Measurements from ENCODE around the gene AATF.

Gene AATF

GRCh38 chr17:36948717-36949460 lies at the start of gene AATF:
AATF (plus strand) TSS chr17:36948954; CDS start chr17:36949126, 172 bp downstream.
- FAIRE-seq = no peak

GRCh38 chr17:36899250-36900159 lies 49.2 kb upstream of the AATF start:
- no peak for FAIRE-seq
- DNase-seq (ENCODE audit: insufficient read length, low spot score) = no peak

More at GRCh38 chr17:36948717-36949460, at the start of gene AATF:
- DNase-seq (ENCODE audit: insufficient read length, low spot score) = peak; percentile 95

- DNase-seq (ENCODE audit: insufficient read length, low spot score) = no peak
- FAIRE-seq = no peak
Measured at GRCh38 chr17:36900160-36900512, 48.6 kb upstream of the AATF start.

- FAIRE-seq (no peak), DNase-seq (ENCODE audit: insufficient read length, low spot score) (no peak)
Measured at GRCh38 chr17:36901506-36901905, 47.2 kb upstream of the AATF start.

GRCh38 chr17:36907407-36907806 lies 41.3 kb upstream of the AATF start:
- FAIRE-seq (no peak), DNase-seq (ENCODE audit: insufficient read length, low spot score) (no peak)

- FAIRE-seq (no peak), DNase-seq (ENCODE audit: insufficient read length, low spot score) (no peak)
Measured at GRCh38 chr17:36910513-36910912, 38.2 kb upstream of the AATF start.

- FAIRE-seq (no peak), DNase-seq (ENCODE audit: insufficient read length, low spot score) (no peak)
Measured at GRCh38 chr17:36911001-36911400, 37.8 kb upstream of the AATF start.

GRCh38 chr17:36913132-36913531 lies 35.6 kb upstream of the AATF start:
- no peak for FAIRE-seq
- DNase-seq (ENCODE audit: insufficient read length, low spot score) = no peak

GRCh38 chr17:36918211-36918691 lies 30.5 kb upstream of the AATF start:
- DNase-seq (ENCODE audit: insufficient read length, low spot score) (no peak), FAIRE-seq (no peak)

GRCh38 chr17:36919407-36919968 lies 29.3 kb upstream of the AATF start:
- FAIRE-seq (no peak), DNase-seq (ENCODE audit: insufficient read length, low spot score) (no peak)

GRCh38 chr17:36920032-36921005 lies 28.4 kb upstream of the AATF start:
- DNase-seq (ENCODE audit: insufficient read length, low spot score) (no peak), FAIRE-seq (no peak)

- FAIRE-seq (no peak), DNase-seq (ENCODE audit: insufficient read length, low spot score) (no peak)
Measured at GRCh38 chr17:36921095-36921851, 27.5 kb upstream of the AATF start.

- FAIRE-seq (no peak), DNase-seq (ENCODE audit: insufficient read length, low spot score) (no peak)
Measured at GRCh38 chr17:36922175-36922574, 26.6 kb upstream of the AATF start.

- DNase-seq (ENCODE audit: insufficient read length, low spot score) (no peak), FAIRE-seq (no peak)
Measured at GRCh38 chr17:36923814-36924221, 24.9 kb upstream of the AATF start.

- DNase-seq (ENCODE audit: insufficient read length, low spot score) = no peak
- no peak for FAIRE-seq
Measured at GRCh38 chr17:36926226-36926625, 22.5 kb upstream of the AATF start.

- no peak for FAIRE-seq
- no peak for DNase-seq (ENCODE audit: insufficient read length, low spot score)
Measured at GRCh38 chr17:36926701-36927100, 22.1 kb upstream of the AATF start.

- no peak for FAIRE-seq
- no peak for DNase-seq (ENCODE audit: insufficient read length, low spot score)
Measured at GRCh38 chr17:36928471-36929345, 20.0 kb upstream of the AATF start.

- FAIRE-seq (no peak), DNase-seq (ENCODE audit: insufficient read length, low spot score) (no peak)
Measured at GRCh38 chr17:36929851-36930582, 18.7 kb upstream of the AATF start.
